Cardiac muscle cell (in vitro differentiated cells and primary cell): Measurements from ENCODE around the gene SNX25. TPM values are rescaled to one million over a fixed set of nuclear protein-coding genes. Genes with fewer than 3 reads are reported as not detected.

Experiments used
- DNase-seq, 2 donors: peaks; one replicate each; pipeline versions ENCODE4 v3.0.0 to v3.0.0-alpha.2; 2010 to 2017; ENCODE audit warnings: low read depth in 1 of 2, low spot score in 1 of 2
- H3K27ac ChIP-seq: fragments of 200-600 bp; sonication (generic); 2 replicates; pipeline ENCODE4 v1.5.1; 2016
- H3K27me3 ChIP-seq: fragments of 200-600 bp; sonication (generic); 2 replicates; pipeline ENCODE4 v1.6.0; 2016; ENCODE audit warnings: control low read depth
- H3K36me3 ChIP-seq: fragments of 200-600 bp; sonication (generic); 2 replicates; pipeline ENCODE4 v1.5.1; 2016; ENCODE audit warnings: control low read depth
- H3K4me1 ChIP-seq: fragments of 200-600 bp; sonication (generic); 2 replicates; pipeline ENCODE4 v1.8.1; 2017; ENCODE audit warnings: low read depth, mild to moderate bottlenecking, mixed run types
- H3K4me3 ChIP-seq: fragments of 200-600 bp; sonication (generic); 2 replicates; pipeline ENCODE4 v1.5.1; 2016; ENCODE audit warnings: mild to moderate bottlenecking
- H3K9me3 ChIP-seq: fragments of 200-600 bp; sonication (generic); 2 replicates; pipeline ENCODE4 v1.5.1; 2017; ENCODE audit warnings: low read depth, mild to moderate bottlenecking, control low read depth
- polyA plus RNA-seq: library from polyadenylated mRNA; unstranded; fragments of >200 nt; fragmentation: Nextera tagmentation; extraction: Ambion mirVana; gene quantifications from 2 replicates; pipeline ENCODE4 v1.2.1, GENCODE V29; 2016
- total RNA-seq: library from RNA; depleted of rRNA; stranded (reverse); fragments of >200 nt; gene quantifications from 2 replicates; pipeline ENCODE4 v1.2.3, GENCODE V29; 2016
- TF ChIP-seq, protein P1 (sequence below): IDR thresholded peaks from 2 replicates; pipeline ENCODE4 v1.5.1; 2012; ENCODE audit warnings: low read depth, mild to moderate bottlenecking, low read length

SNX25 gene
- total and polyA plus RNA-seq, 2 experiments from 2014 or later, result 19.7 to 20.9 TPM

GRCh38 chr4:185384930-185385331, 175.5 kb downstream of the SNX25 start:
- Histone ChIP-seq H3K9me3 (no peaks in the 10 kb centered on the region), H3K4me1 (no peaks in the 10 kb centered on the region), H3K4me3 (no peak overlapping the region), H3K36me3 (no peaks in the 10 kb centered on the region), H3K27me3 (no peaks in the 10 kb centered on the region), H3K27ac (no peak overlapping the region)
- DNase-seq, result peak in 1 of 2 donors; percentile 41
- TF ChIP-seq, protein P1, sequence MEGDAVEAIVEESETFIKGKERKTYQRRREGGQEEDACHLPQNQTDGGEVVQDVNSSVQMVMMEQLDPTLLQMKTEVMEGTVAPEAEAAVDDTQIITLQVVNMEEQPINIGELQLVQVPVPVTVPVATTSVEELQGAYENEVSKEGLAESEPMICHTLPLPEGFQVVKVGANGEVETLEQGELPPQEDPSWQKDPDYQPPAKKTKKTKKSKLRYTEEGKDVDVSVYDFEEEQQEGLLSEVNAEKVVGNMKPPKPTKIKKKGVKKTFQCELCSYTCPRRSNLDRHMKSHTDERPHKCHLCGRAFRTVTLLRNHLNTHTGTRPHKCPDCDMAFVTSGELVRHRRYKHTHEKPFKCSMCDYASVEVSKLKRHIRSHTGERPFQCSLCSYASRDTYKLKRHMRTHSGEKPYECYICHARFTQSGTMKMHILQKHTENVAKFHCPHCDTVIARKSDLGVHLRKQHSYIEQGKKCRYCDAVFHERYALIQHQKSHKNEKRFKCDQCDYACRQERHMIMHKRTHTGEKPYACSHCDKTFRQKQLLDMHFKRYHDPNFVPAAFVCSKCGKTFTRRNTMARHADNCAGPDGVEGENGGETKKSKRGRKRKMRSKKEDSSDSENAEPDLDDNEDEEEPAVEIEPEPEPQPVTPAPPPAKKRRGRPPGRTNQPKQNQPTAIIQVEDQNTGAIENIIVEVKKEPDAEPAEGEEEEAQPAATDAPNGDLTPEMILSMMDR, result no peak

DNA sequence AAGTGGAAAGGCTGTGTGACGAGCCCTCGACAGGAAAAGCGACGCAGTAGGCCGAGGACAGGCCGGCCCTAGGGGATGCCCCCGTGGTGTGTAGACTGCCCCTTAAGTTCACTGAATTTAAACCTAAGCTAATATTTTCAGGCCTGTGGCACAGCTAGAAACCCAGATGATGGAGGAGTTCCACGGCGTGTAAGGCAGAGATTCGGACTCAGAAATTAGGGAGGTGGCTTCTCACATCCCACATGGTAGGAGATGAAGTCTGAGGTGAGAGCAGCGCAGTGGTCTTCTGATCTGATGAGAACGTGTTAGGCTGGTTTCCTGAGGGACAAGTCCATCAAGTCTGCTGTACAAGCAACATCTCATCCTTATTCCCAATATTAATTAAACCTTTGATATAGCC, 178.6 kb downstream of the SNX25 start:
- Histone ChIP-seq H3K4me3 (no peak overlapping the region), H3K27ac (no peak overlapping the region), H3K27me3 (no peaks in the 10 kb centered on the region), H3K9me3 (no peaks in the 10 kb centered on the region), H3K4me1 (no peaks in the 10 kb centered on the region), H3K36me3 (no peaks in the 10 kb centered on the region)
- DNase-seq, result no peak
- TF ChIP-seq, protein P1, result no peak

- Histone ChIP-seq H3K36me3 (no peaks in the 10 kb centered on the region), H3K4me3 (no peak overlapping the region), H3K27ac (no peak overlapping the region), H3K9me3 (no peaks in the 10 kb centered on the region), H3K4me1 (peaks cover 6% of the 10 kb centered on the region), H3K27me3 (no peaks in the 10 kb centered on the region)
- DNase-seq, result no peak
- TF ChIP-seq, protein P1, result no peak
These were observed 181.5 kb downstream of the SNX25 start for GRCh38 chr4:185390941-185391340.

DNA sequence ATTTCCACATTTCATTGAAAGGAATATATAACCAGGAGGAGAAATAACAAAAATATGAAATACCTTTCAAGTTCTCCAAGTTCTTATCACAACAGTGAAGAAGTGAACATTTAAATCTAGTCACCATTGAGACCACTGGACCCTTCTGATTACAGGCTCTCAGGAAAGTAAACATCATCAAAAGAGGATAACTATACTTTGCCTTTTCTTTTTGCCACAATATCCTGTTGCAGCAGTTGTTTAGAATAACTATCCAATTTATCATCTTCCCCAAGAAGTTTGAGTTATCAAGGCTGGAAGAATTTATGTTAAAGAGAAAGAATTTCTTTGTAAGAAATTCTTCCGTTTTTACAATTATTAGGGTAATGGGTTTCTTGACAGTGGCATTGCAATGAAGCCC, 182.8 kb downstream of the SNX25 start:
- H3K4me1 ChIP-seq, result peaks cover 7% of the 10 kb centered on the region
- H3K4me3 ChIP-seq, result no peak overlapping the region
- no peaks in the 10 kb centered on the region for H3K9me3 ChIP-seq
- H3K36me3 ChIP-seq, result no peaks in the 10 kb centered on the region
- no peaks in the 10 kb centered on the region for H3K27me3 ChIP-seq
- H3K27ac ChIP-seq, result no peak overlapping the region
- DNase-seq, result no peak
- TF ChIP-seq, protein P1, result no peak

DNA sequence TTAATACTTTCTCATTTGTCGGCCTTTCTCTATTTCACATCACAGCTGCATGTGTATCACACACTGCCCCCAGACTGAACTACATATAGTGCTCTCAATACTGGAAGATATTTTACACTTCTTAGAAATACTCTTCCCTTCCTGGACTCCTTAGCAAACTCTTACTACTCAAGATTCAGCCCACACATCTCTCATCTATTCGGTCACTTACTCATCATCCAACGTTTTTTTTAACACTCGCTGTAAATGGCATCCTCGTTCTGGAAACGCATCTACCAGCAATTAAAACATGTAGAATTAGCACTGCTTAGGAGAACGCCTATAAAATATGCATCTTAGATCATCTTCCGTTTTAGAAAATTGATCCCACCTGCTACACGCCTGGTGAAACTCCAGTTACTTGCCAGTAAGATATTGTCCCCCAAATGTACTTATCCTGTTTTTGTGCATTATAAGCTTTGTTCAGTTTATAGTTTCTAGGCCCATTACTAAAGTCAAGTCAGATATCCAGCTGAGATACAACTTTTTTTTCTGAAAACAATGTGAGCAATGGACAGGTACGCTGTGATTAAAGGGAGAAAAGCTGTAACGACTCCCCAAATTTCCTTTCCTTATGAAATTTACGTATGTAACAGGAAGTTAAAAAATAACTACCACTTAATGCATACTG, 185.3 kb downstream of the SNX25 start:
- DNase-seq, result no peak
- Histone ChIP-seq H3K27me3 (no peaks in the 10 kb centered on the region), H3K4me3 (peak overlapping the region; percentile 53), H3K27ac (no peak overlapping the region), H3K9me3 (no peaks in the 10 kb centered on the region), H3K4me1 (peaks cover 14% of the 10 kb centered on the region), H3K36me3 (peaks cover 6% of the 10 kb centered on the region)
- TF ChIP-seq, protein P1, result no peak
